Body of pancreas (tissue), 4 donors: ENCODE measurements around the gene TMEM260.

Experiments used
- CTCF ChIP-seq, 7 experiments: fragments of 450-650 bp in 4 of 7; fragments of 200-600 bp in 3 of 7; sonication (generic) in 3 of 7; IDR thresholded peaks; one replicate each; pipeline ENCODE4 v1.5.1; 2016 to 2019; ENCODE audit warnings: antibody characterized with exemption in 7 of 7
- POLR2A ChIP-seq, 3 donors: fragments of 450-650 bp; IDR thresholded peaks; one replicate each; pipeline ENCODE4 v1.6.1; 2016; ENCODE audit warnings: antibody characterized with exemption in 3 of 3, mild to moderate bottlenecking in 2 of 3

GRCh38 chr14:56594428-56594827, 14.8 kb downstream of the TMEM260 start:
- TF ChIP-seq CTCF (IDR thresholded peaks at IDR 0.05): no peak
- TF ChIP-seq POLR2A (IDR thresholded peaks at IDR 0.05): no peak
